ENCODE results near the gene FBXL19.
A peak's percentile ranks its signal among the peaks of the same experiment; 100 is the strongest.

Gene FBXL19, protein sequence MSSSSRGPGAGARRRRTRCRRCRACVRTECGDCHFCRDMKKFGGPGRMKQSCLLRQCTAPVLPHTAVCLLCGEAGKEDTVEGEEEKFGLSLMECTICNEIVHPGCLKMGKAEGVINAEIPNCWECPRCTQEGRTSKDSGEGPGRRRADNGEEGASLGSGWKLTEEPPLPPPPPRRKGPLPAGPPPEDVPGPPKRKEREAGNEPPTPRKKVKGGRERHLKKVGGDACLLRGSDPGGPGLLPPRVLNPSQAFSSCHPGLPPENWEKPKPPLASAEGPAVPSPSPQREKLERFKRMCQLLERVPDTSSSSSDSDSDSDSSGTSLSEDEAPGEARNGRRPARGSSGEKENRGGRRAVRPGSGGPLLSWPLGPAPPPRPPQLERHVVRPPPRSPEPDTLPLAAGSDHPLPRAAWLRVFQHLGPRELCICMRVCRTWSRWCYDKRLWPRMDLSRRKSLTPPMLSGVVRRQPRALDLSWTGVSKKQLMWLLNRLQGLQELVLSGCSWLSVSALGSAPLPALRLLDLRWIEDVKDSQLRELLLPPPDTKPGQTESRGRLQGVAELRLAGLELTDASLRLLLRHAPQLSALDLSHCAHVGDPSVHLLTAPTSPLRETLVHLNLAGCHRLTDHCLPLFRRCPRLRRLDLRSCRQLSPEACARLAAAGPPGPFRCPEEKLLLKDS

DNA sequence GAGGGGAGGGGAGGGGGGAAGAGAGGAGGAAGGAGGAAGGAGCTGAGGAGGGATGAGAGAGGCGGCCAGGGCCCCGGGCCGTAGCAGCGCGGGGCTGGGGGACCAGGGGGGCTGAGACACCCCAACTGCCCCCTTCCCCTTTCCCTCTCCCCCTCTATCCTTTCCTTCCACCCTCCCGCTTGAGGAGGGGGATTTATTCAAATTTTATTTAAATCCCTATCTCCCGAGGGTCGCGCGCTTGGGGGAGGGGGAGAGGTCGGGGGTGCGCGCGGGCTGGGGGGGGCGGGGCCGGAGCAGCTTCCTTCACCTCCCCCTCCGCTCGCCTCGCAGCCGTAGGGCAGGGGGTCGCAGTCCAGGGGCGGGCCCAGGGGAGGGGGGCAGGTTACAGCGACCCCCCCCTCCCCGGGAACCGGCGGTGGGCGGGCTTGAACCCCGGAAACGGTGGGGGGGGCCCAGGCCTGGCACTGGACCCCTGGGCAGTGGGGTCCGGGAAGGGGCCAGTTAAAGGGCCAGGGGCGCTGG lies at the start of gene FBXL19:
TSS of gene FBXL19 (plus strand) at position 19 of the 522 bp plus-strand sequence. CDS start 2,183 bp downstream, outside the sequence.
- Histone ChIP-seq H3K36me3 (ENCODE audit: control insufficient read depth, insufficient read depth, low read length) (no peaks in the 10 kb centered on the region), H3K27ac (peak within 1 kb of the TSS; percentile 96), H2AFZ (peak within 1 kb of the TSS; percentile 93), H3K27me3 (ENCODE audit: control insufficient read depth, insufficient read depth, low read length) (no peaks in the 10 kb centered on the region), H3K4me2 (ENCODE audit: low read length) (peak within 1 kb of the TSS; percentile 99), H3K4me3 (ENCODE audit: low read depth, low read length) (peak within 1 kb of the TSS; percentile 87), H3K79me2 (no peaks in the 10 kb centered on the region), H3K9ac (no peak within 1 kb of the TSS), H3K4me1 (peaks cover 6% of the 10 kb centered on the region), H3K9me3 (ENCODE audit: control insufficient read depth, low read length) (no peaks in the 10 kb centered on the region)
- TF ChIP-seq, protein P1, sequence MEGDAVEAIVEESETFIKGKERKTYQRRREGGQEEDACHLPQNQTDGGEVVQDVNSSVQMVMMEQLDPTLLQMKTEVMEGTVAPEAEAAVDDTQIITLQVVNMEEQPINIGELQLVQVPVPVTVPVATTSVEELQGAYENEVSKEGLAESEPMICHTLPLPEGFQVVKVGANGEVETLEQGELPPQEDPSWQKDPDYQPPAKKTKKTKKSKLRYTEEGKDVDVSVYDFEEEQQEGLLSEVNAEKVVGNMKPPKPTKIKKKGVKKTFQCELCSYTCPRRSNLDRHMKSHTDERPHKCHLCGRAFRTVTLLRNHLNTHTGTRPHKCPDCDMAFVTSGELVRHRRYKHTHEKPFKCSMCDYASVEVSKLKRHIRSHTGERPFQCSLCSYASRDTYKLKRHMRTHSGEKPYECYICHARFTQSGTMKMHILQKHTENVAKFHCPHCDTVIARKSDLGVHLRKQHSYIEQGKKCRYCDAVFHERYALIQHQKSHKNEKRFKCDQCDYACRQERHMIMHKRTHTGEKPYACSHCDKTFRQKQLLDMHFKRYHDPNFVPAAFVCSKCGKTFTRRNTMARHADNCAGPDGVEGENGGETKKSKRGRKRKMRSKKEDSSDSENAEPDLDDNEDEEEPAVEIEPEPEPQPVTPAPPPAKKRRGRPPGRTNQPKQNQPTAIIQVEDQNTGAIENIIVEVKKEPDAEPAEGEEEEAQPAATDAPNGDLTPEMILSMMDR (IDR thresholded peaks at IDR 0.05): no peak

DNA sequence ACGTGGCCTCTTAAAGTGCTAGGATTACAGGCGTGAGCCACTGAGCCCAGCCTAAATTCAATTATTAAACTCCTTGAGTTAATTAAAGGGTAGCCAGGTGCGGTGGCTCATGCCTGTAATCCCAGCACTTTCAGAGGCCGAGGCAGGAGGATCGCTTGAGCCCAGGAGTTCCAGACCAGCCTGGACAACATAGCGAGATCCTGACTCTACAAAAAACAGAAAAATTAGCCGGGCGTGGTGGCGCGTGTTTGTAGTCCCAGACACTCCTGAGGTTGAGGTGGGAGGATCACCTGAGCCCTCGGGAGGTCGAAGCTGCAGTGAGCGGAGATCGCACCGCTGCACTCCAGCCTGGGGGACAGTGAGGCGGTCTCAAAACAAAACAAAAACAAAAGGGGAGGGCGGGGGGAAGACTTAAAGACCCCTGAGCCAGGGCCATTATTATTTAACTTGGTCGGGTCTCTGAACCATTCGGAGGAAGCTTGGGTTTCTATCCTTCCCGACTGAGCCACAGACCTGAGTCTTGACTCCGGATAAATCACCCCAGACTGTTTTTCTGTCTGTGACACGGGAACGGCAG lies 49.0 kb upstream of the FBXL19 start:
- Histone ChIP-seq H3K9ac (no peak overlapping the region), H3K9me3 (ENCODE audit: control insufficient read depth, low read length) (no peaks in the 10 kb centered on the region), H2AFZ (peak overlapping the region; percentile 88), H3K27me3 (ENCODE audit: control insufficient read depth, insufficient read depth, low read length) (no peaks in the 10 kb centered on the region), H3K4me2 (ENCODE audit: low read length) (peak overlapping the region; percentile 81), H3K4me3 (ENCODE audit: low read depth, low read length) (peak overlapping the region; percentile 75), H3K27ac (peak overlapping the region; percentile 97), H3K4me1 (peaks cover 9% of the 10 kb centered on the region), H3K79me2 (peaks cover 13% of the 10 kb centered on the region), H3K36me3 (ENCODE audit: control insufficient read depth, insufficient read depth, low read length) (no peaks in the 10 kb centered on the region)
- TF ChIP-seq, protein P1 (IDR thresholded peaks at IDR 0.05): no peak

DNA sequence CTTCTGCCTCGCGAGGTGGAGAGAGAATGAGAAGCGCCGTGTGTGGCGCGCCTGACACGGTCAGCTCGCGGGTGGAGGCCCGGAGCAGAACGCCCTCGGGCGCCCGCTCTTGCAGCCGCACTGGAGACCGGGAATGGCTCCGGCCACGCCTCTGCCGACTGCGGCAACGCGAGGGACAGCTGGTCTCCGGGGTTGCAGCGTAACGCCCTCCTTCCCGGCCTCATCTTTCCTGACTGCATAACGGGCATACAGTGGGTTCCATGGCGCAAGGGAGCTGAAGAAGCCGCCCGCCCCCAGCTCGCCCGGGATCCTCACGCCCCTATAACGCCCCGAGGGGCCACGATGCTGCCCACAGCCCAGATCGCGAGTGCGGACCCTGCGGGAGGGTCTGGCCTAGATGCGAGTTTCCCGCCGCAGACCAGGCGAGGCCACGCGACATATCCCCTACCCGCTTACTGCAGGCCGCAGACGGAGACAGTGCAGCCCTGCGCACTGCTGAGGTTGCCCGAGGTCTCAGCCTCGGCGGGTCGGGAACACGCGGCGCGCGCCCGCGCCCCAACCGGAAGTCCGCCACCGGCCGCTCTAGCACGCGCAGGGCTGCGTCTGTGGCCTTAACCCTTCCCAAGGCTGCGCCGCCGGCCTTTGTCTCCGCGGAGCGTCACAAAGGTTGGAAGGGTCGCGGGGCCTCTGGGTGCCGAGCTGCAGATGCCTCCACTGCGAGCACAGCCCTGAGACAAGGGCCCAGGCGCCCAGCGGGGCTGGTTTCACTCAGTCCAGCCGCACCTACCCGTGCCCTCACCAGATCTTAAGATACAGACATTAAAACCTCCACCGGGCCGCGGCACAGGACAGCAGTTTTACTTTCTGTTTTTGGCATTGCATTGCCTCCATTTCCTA lies 48.3 kb upstream of the FBXL19 start:
- TF ChIP-seq, protein P1 (IDR thresholded peaks at IDR 0.05): no peak
- H3K79me2 ChIP-seq: peaks cover 16% of the 10 kb centered on the region
- peak overlapping the region; percentile 75 for H3K4me3 ChIP-seq (ENCODE audit: low read depth, low read length)
- H2AFZ ChIP-seq: peak overlapping the region; percentile 88
- H3K27ac ChIP-seq: peak overlapping the region; percentile 97
- peak overlapping the region; percentile 98 for H3K4me2 ChIP-seq (ENCODE audit: low read length)
- peak overlapping the region; percentile 87 for H3K9ac ChIP-seq
- no peaks in the 10 kb centered on the region for H3K27me3 ChIP-seq (ENCODE audit: control insufficient read depth, insufficient read depth, low read length)
- H3K36me3 ChIP-seq (ENCODE audit: control insufficient read depth, insufficient read depth, low read length): no peaks in the 10 kb centered on the region
- H3K4me1 ChIP-seq: peaks cover 9% of the 10 kb centered on the region
- no peaks in the 10 kb centered on the region for H3K9me3 ChIP-seq (ENCODE audit: control insufficient read depth, low read length)

DNA sequence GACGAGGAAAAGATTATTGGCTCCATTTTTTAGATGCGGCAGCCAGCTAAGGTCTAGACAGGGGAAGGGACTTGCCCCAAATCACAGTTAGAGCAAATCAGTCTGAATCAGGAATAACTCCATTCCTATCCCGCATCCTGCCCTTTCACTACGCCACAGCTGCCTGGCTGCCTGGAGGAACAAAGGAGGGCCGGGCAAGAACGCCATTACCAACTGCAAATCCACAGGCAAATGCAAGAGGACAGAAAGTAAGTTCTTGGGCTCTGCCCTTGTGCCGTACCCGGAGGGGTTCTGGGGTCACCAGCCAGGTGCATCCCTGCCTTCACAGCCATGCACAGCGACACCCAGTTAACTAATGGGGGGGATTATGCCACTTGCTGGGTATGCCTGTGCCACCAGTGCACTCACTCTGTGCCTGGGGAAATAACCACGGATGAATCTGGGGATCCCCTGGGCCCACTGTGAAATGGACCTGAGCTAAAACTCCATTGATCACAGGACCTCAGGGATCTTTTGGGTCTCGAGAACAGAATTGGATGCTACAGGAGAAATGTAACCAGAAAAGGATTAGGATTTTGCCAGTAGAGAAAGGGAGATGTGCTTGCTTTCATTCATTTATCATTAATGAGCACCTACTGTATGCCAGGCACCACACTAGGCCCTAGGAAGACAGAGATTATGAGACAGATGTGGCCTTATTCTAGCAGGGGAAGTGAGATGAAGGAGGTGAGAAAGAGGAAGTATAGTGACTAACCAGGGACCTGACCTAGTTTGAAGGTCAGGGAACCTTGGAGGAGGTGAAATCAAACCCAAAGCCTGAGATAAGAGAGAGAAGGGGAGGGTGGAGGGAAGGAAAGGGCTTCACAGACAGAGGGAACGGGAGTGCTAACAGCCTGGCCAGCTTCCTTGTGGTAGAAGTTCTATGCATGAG lies 47.2 kb upstream of the FBXL19 start:
- Histone ChIP-seq H3K9me3 (ENCODE audit: control insufficient read depth, low read length) (no peaks in the 10 kb centered on the region), H3K27ac (peak overlapping the region; percentile 97), H3K9ac (peak overlapping the region; percentile 87), H3K79me2 (peaks cover 20% of the 10 kb centered on the region), H2AFZ (peak overlapping the region; percentile 88), H3K4me2 (ENCODE audit: low read length) (peak overlapping the region; percentile 98), H3K4me1 (peaks cover 9% of the 10 kb centered on the region), H3K27me3 (ENCODE audit: control insufficient read depth, insufficient read depth, low read length) (no peaks in the 10 kb centered on the region), H3K36me3 (ENCODE audit: control insufficient read depth, insufficient read depth, low read length) (no peaks in the 10 kb centered on the region), H3K4me3 (ENCODE audit: low read depth, low read length) (peak overlapping the region; percentile 75)
- TF ChIP-seq, protein P1 (IDR thresholded peaks at IDR 0.05): no peak
